ENCODE results near the gene COL17A1.

The COL17A1 gene

GRCh38 chr10:103982639-103983038 is 103.0 kb downstream of the COL17A1 start:
- no peak for DNase-seq (ENCODE audit: low spot score)
- no peak for TF ChIP-seq CTCF (IDR thresholded peaks at IDR 0.05; ENCODE audit: extremely low read depth, missing control alignments)

Measured in GM20000 (cell line).